HFFc6 (cell line): ENCODE measurements around the gene GSAP. TPM values are rescaled to one million over a fixed set of nuclear protein-coding genes. Genes with fewer than 3 reads are reported as not detected.
"Not testable (repeated sequence)": the region's sequence is repeated elsewhere in the genome, so short reads cannot be mapped to it uniquely, and the experiment has no call there.

Experiments
- DNase-seq: peaks from one replicate; pipeline ENCODE4 v3.0.0-alpha.2; 2018
- H3K27ac Mint-ChIP-seq: 2 replicates; pipeline ENCODE4 v1.8.0; 2020; ENCODE audit warnings: mild to moderate bottlenecking, mixed read lengths
- H3K27me3 Mint-ChIP-seq: 2 replicates; pipeline ENCODE4 v1.8.0; 2021; ENCODE audit warnings: mild to moderate bottlenecking, moderate library complexity, mixed read lengths; ENCODE audit not compliant: insufficient read depth
- H3K36me3 Mint-ChIP-seq: 2 replicates; pipeline ENCODE4 v1.8.0; 2021; ENCODE audit warnings: low read depth, mixed read lengths
- H3K4me1 Mint-ChIP-seq: 2 replicates; pipeline ENCODE4 v1.8.0; 2020; ENCODE audit warnings: low read depth, mixed read lengths
- H3K4me3 Mint-ChIP-seq: 2 replicates; pipeline ENCODE4 v1.8.0; 2020; ENCODE audit warnings: mild to moderate bottlenecking, moderate library complexity, mixed read lengths
- H3K9me3 Mint-ChIP-seq: 2 replicates; pipeline ENCODE4 v1.8.0; 2020; ENCODE audit warnings: mild to moderate bottlenecking, mixed read lengths
- total RNA-seq, 6 experiments: library from RNA; stranded (reverse); fragmentation: NEBNext Ultra II Directional; extraction: Animal tissue kit (Norgen Biotek cat#: 25700); gene quantifications; 2 replicates in 1 of 6; 3 replicates in 5 of 6; pipeline ENCODE4 v1.2.3, GENCODE V29; 2021
- TF ChIP-seq, protein P1 (sequence below): fragments of 200-600 bp; sonication (generic); IDR thresholded peaks from 2 replicates; pipeline ENCODE4 v1.5.0; 2021; ENCODE audit warnings: antibody characterized with exemption, mild to moderate bottlenecking

Gene GSAP
- total RNA-seq, 6 experiments from 2014 or later: 1.4 to 2.8 (median 2.2) TPM

DNA sequence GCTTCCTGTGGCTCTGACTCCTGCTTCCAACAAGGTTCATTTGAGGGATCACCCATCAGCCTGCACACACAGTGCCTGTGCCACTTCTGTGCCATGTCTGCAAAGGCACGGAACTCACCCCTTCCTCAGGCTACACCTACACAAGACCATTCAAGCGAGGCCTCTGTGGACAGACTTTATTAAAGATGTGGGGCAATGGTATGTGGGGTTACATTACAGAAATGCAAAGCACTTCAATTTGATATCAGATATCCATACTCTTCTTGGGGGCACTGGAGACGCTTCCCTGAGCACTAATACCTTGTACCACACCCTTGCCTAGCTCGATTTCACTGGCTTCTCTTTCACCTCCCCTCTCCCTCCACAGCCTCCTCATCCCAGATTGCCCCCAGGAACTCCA, 132.1 kb downstream of the GSAP start:
- Mint-ChIP-seq H3K9me3 (no peaks in the 10 kb centered on the region), H3K4me1 (peaks cover 2% of the 10 kb centered on the region; the same call in 1 of the 2 replicates), H3K36me3 (no peaks in the 10 kb centered on the region), H3K4me3 (no peak overlapping the region), H3K27me3 (peaks cover 20% of the 10 kb centered on the region), H3K27ac (no peak overlapping the region)
- no peak for DNase-seq
- TF ChIP-seq, protein P1, sequence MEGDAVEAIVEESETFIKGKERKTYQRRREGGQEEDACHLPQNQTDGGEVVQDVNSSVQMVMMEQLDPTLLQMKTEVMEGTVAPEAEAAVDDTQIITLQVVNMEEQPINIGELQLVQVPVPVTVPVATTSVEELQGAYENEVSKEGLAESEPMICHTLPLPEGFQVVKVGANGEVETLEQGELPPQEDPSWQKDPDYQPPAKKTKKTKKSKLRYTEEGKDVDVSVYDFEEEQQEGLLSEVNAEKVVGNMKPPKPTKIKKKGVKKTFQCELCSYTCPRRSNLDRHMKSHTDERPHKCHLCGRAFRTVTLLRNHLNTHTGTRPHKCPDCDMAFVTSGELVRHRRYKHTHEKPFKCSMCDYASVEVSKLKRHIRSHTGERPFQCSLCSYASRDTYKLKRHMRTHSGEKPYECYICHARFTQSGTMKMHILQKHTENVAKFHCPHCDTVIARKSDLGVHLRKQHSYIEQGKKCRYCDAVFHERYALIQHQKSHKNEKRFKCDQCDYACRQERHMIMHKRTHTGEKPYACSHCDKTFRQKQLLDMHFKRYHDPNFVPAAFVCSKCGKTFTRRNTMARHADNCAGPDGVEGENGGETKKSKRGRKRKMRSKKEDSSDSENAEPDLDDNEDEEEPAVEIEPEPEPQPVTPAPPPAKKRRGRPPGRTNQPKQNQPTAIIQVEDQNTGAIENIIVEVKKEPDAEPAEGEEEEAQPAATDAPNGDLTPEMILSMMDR: no peak

DNA sequence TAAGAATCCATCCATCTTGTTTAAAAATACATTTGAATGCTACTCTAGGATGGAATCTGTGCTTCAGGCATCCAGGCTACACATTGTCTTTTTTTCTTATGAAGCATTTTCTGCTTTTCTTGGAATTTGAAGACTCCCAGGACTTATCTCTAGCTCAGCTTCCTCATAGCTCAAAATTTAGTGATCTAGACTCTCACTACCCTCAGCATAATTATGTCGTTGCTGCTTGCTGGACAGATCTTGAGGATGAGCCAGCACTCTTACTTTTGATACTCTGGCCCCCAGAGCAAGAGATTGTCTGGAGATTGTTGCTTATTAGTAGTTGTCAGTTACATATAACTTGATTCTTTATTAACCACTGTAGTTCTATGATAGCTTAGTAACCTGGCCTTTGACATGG, 133.3 kb downstream of the GSAP start:
- H3K36me3 Mint-ChIP-seq: no peaks in the 10 kb centered on the region
- peaks cover 18% of the 10 kb centered on the region for H3K27me3 Mint-ChIP-seq
- TF ChIP-seq, protein P1: no peak
- no peaks in the 10 kb centered on the region for H3K4me1 Mint-ChIP-seq
- H3K27ac Mint-ChIP-seq: no peak overlapping the region
- DNase-seq: no peak
- no peak overlapping the region for H3K4me3 Mint-ChIP-seq
- no peaks in the 10 kb centered on the region for H3K9me3 Mint-ChIP-seq

DNA sequence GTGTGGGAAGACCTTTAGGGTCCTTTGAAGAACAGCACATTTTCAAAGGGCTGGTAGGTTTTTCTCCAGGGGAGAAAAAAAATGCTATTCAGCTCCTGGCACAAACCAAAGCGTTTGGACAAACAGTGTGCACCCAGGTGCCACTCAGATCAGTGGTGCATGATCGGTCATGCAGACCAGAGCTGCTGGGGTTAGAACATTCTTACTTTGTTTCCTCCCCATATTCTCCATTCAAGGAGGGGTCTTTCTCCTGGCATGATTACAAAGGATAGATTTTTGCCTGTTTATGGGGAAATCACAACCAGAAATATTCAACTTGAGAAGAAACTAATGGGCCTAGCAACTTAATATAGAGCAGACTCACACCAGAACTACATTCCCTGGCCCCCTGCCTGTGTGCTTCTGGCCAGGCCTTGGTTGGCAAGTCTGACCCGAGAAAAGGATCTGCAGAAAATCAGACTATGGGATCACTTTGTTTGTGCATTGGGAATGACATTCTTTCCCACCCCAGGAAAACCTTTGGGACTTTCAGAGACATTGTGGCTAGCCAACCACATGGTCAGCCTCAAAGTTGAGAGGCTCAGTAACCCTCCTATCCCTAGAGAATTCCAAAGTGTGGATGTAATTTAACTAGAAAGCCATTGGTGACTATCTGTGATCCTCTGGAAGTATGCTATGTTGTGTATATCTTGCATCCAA, 134.2 kb downstream of the GSAP start:
- Mint-ChIP-seq H3K27me3 (peaks cover 15% of the 10 kb centered on the region), H3K36me3 (no peaks in the 10 kb centered on the region), H3K4me3 (no peak overlapping the region), H3K27ac (no peak overlapping the region), H3K4me1 (no peaks in the 10 kb centered on the region), H3K9me3 (no peaks in the 10 kb centered on the region)
- TF ChIP-seq, protein P1: no peak
- no peak for DNase-seq

DNA sequence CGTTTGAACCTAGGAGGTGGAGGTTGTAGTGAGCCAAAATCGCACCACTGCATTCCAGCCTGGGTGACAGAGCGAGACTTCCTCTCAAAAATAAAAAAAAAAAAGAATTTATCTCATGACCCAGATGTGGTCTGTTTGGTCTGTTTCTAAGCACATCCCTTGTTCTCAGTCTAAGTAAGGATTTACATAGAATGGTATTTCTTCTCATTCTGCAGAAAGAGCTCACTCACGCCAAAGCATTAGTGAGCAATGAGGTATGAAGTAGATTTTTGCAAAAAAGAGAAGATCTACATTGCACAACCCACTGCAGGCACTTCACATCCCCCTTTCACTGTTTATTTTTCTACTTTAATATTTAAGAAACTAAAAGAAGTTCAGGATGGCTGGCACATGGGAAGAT, 140.0 kb downstream of the GSAP start:
- no peak overlapping the region for H3K27ac Mint-ChIP-seq
- peaks cover 5% of the 10 kb centered on the region for H3K27me3 Mint-ChIP-seq
- H3K4me1 Mint-ChIP-seq: peaks cover 15% of the 10 kb centered on the region
- DNase-seq: no peak
- H3K4me3 Mint-ChIP-seq: no peak overlapping the region
- no peaks in the 10 kb centered on the region; the same call in 1 of the 2 replicates for H3K9me3 Mint-ChIP-seq
- TF ChIP-seq, protein P1: no peak
- H3K36me3 Mint-ChIP-seq: no peaks in the 10 kb centered on the region

DNA sequence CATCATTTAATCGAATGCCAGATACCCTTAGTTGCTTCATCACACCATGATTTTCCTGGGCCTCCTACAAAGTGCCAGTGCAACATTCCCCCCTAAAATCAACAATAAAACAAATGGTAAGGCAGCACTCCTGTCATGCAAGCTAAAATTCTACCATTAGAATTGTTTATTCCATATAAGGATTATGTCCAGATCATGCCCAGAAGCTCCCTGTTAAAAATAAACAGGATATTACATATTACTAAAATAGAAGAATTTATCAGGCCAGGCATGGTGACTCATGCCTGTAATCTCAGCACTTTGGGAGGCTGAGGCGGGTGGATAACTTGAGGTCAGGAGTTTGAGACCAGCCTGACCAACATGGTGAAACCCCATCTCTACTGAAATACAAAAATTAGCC, 140.5 kb downstream of the GSAP start:
- H3K27me3 Mint-ChIP-seq, H3K4me3 Mint-ChIP-seq, H3K9me3 Mint-ChIP-seq, H3K36me3 Mint-ChIP-seq, H3K27ac Mint-ChIP-seq: not testable (repeated sequence)
- peaks cover 15% of the 10 kb centered on the region for H3K4me1 Mint-ChIP-seq
- DNase-seq: peak; percentile 40

DNA sequence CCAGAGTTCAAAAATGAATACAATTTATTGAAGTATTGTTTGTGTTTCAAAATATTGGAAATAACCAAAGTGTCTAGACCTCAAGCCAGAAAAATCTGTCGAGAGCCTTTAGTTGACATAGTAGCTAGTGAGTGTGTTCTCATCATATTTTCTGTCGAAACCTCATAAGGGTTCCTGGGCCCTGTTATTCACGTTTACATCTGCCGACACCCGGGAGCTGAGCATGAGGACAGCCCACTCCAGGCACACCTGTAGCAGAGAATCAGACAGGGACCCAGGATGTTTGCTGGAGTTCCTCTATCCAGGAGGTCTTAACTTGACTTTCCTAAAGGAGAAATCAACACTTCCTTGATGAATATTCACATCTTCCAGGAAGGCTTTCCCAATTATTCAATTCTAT, 144.4 kb downstream of the GSAP start:
- Mint-ChIP-seq H3K9me3 (peaks cover 4% of the 10 kb centered on the region), H3K27me3 (peaks cover 13% of the 10 kb centered on the region), H3K36me3 (peaks cover 5% of the 10 kb centered on the region; the same call in 1 of the 2 replicates), H3K4me3 (no peak overlapping the region), H3K27ac (no peak overlapping the region), H3K4me1 (peaks cover 29% of the 10 kb centered on the region)
- no peak for DNase-seq
- TF ChIP-seq, protein P1: no peak
